GF-D8 (cell line): ENCODE results near the gene MAMSTR.

Experiments
- DNase-seq: peaks from one replicate; lab custom pipeline; 2025; lab: John Stamatoyannopoulos, UW

MAMSTR gene

DNA sequence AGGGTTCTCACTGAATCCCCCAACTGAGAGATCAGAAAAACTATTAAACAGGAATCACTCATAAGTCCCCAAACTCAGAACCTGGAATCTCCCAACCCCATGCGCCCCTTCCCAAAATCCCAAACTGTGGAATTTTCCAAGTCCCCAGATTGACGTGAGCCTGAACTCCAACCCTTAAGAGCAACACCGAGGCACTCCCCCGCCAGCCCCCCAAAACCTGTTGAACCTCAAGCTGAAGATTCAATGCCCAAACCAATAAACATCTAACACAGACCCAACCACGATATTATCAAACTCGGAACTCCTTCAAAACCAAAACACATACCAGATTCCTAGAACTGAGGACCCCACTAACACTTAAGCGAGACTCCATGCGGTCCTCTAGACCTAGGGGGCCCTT, 26.6 kb upstream of the MAMSTR start:
- DNase-seq = no peak

DNA sequence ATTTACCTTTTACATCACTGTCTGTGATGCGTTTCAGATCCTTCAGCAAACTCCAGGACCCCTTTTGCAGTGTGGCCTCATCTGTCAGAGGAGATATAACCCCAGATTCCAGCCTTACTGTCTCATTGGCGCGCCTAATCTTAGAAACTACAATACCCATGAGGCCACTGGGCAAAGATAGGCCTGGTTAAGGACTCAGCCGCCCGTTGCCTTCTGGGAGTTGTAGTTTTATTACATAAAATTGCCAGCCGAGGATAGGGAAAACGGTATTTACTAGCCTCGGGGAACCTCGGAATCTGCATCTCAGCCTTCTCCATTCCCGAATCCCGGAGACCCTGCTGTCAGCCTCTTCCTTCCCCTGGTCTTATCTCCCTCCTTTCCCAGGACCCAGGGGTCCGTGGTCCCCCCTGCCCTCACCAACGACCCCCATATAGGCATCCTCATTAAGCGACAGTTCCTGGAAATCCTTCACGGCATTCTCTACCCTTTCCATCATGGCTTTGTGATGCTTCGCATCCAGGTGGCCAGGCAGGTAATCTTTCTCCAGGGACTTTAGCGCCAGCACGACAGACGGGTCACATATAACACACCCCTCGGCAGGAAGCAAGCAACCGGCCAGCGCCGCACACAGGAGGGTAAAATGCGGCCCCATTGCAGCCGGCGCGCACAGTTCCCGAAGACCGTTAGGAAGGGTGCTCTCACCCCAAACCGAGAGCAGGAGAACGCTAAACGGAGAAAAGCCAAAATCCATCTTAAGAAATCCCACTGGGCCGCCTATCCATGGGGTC, 25.9 kb upstream of the MAMSTR start:
- DNase-seq = no peak

DNA sequence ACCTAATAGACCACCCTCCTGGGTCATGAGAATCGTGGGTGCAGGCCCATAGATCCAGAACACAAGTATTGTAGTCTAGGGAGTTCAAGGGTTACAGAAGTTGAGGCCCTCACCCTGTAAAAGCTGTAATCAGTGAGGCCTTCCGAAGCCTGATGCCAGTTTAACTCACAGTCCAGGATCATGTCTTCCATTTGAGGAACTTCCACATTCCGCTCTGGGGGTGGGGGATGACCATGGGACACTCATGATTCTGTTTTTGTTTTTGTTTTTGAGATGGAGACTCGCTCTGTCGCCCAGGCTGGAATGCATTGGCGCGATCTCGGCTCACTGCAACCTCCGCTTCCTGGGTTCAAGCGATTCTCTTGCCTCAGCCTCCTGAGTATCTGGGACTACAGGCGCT, 22.6 kb upstream of the MAMSTR start:
- DNase-seq = no peak

DNA sequence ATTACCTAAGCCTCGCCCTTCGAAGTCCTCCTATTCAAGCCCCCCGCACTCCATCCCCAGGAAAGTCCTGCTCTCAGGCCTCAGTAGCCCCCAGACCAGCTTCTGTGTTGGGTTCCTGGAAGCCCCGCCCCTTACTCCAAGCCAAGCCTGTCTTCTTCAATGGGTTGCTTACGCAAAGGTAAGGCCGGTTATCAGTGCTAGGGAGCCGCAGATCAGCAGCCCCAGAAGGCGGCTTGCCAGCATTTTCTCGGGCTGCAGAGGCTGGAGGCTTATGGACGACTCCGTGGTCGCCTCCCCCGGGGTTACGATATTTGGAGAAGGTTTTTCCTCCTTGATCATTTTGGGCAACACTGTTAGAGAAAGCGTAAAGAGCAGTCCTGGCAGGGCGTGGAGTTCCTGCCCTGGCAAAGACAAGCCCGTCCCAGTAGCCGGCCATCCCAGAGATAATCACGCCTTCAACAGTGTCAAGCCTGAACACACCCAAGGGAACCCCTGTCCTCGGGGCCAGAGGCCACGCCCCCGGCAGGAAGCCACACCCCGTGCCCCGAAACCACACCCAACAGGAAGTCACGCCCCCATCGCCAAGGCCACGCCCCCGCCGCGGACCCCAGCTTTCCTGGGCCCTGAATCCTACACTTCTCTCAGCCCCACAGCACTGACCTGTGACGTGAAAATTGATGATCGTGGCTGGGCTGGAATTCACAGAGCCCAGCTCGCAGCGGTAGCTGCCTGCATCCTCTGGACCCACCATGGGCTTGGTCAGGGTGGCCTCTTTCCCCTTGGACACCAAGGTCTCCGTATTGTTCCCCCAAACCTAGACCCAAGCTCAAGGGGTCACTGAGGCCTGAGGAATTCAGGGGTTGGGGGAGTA, 21.8 kb upstream of the MAMSTR start:
- no peak for DNase-seq

DNA sequence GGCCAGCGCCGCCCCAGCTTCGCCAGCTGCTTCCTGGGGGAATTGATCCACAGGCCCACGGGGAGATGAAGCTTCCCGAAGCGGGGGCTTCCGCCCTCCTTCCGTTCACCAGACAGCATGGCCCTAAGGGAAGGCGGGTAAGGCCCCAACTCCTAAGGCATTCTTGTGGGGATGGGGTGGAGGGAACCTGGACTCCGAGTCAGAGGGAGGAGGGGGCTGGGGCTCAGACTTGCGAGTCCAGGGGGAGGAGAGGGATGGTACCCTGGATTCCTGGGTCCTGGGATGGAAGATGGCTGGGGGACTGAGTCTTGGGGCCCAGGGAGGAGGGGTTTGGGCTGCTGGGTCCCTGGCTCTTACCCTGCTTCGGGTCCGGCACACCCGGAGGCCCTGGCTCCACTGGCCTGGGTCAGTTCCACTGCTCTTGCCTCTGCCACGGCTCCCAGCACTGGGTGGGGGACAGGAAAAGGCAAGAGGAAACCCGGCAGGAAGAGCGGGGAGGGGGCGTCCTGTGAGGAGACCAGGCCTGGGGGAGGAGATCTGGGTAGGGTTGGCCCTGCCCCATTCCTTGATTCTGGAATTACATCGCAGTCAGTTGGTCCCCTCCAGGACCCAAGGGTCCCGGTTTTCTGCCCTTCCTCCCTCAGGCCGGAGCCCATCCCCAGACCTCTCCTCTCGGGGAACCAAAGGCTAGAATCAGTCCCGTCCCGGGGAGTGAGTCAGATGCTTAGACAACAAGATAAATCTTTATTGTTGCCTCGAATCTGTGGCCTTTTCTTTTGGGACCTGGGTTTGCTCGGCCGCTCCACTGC, 20.8 kb upstream of the MAMSTR start, which contains the start of gene RASIP1:
Gene RASIP1 (minus strand): TSS at position 447 of the 809 bp plus-strand sequence. CDS start 328 bp downstream, at position 119.
- DNase-seq = no peak

DNA sequence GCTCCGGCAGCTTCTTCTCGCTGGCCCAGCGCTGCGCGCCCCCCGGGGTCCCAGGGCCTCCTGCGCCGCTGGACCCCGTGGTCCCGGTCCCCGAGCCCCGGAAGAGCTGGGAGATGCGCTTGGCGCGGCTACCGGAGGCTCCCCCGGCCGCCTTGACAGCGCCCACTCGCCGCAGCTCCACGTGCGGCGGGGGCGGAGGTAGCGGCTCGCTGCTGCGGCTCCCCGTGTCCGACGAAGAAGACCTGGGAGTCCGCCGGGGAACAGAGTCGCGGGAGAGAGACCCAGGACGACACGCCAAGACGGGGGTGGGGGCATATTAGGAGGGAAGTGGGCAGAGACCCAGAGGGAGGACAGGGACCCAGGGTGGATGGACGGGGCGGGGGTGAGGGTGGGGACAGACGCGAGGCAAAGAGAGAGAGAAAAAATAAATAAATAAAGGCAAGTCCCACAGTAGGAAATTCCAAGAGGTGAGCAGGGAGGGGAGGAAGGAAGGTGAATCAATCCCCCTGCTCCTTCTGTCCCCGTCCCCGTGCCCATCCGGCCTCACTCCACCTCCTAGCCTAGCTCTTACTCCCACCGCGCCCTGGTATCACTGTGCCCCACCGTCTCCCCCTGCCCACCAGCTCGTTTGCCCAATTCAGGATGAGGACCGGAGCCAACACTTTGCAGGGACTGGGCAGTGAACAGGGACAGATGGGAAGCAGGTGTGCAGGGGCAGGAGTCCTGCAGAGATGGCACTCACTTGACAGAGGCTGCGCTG, 20.1 kb upstream of the MAMSTR start:
- DNase-seq = no peak

DNA sequence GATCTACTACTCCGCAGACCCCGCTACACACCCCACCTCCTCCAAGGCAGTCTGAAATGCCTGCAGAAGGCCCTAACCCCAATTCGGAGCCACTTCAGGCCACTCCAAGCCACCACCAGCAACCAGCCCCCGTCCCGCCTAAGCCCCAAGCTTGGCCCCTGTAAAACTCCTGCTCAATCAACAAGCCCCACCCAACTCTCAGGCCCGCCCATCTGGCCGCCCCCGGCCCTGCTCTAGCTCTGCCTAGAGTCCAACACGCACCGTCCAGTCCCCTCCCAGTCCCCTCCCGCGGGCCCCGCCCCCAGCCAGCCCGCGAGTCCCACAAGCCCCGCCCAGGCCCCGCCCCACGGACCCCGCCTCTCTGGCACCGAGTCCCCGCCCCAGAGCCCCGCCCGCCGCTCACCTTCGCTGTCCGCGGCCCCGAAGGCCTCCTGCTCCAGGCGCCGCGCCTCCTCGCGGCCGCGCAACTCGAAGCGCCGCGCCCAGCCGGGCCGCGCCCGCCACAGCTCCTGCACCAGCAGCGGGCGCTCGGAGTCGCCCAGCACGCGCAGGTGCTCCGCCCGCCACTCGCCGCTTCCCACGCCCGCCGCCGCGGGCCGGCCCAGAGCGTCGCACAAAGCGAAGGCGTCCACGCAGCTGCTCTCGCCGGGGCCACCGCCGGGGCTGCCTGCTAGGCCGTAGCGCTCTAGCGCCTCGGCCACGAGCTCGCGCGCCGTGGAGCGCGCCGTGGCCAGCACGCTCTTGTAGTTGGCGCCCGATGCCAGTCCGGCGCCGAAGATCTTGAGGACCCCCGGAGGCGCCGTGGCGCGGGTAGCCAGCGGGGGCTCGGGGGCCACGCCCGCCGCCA, 19.3 kb upstream of the MAMSTR start:
- DNase-seq = peak; percentile 46

DNA sequence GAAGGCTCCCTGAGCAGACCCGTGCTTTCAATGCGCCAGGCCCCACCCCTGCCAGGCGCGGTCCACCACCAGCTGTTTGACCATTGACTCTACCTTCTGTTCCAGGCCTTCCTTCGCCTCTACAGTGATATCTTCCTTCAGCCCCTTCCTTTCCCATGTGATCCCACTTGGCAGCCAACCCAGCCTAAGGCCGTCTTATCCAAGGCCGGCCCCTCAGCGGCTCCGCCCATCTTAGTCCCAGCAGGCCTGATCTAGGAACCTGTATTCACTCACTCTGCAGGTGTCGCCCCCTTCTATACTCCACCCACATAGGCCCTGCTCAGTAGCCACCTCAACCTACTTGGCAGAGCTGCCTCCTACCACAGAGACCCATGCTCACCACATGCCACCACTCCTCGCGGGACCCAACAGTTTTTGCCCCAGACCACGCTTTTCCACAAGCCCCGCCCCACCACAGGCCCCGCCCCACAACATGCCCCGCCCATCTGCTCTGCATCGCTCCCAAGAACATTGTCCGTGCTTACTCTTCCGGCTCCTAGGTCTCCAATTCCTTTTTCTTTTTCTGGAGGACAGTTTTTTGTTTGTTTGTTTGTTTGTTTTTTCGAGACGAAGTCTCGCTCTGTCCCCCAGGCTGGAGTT, 18.0 kb upstream of the MAMSTR start:
- DNase-seq = no peak

DNA sequence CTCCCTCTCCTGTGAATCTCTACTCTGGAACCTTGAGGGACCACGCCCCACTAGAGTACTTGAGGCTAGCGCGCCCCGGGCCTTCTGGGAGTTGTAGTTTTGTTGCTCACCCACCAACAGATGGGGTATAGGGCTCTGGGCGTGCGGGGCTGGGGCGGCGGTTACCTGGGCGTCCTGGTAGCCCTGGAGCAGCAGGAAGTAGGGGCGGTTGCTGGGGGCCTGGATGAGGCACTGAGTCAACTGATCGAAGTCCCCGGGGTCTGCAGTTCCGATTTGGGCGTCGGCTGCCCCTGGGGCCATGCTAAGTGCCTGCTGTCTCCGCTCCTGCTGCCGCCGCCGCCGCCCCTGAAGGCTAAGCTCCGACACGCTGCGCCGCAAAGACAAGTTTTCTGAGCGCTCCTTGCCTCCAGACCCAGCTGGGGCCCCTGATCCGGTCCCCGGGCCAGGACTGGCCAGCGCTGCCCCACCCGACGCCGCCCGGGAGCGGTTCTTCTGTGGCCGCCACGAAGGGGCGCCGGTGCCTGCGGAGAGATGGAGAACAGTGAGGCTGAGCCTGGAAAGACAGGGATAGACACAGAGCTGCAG, 15.6 kb upstream of the MAMSTR start:
- no peak for DNase-seq

DNA sequence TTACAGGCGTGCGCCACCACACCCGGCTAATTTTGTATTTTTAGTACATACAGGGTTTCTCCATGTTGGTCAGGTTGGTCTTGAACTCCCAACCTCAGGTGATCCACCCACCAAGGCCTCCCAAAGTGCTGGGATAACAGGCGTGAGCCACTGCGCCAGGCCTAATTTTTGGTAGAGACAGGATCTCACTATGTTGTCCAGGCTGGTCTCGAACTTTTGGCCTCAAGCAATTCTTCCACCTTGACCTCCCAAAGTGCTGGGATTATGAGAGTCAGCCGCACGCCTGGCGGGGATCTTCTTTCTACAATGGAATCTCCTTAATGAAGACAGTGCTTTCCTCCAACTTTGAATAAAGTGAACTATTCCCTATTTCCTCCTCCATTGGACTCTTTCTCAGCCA, 15.1 kb upstream of the MAMSTR start:
- DNase-seq = no peak

DNA sequence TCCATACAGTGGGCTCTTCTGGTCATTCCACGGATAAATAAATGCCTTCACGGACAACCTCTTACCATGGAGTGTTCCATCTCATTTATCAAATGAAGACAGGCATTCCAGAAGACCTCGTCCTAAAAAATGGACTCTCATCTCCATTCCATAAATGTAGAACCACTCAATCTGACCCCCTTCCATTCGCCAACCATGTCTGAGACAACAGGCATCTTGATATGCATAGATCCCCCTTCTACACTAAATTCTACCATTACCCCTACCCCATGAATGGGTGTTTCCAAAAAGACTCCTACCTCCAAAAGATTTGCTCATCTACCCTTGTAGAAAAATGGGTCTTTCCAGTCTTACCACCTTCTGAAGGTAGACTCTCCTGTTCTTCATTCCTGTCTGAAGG, 11.9 kb upstream of the MAMSTR start:
- DNase-seq = no peak

DNA sequence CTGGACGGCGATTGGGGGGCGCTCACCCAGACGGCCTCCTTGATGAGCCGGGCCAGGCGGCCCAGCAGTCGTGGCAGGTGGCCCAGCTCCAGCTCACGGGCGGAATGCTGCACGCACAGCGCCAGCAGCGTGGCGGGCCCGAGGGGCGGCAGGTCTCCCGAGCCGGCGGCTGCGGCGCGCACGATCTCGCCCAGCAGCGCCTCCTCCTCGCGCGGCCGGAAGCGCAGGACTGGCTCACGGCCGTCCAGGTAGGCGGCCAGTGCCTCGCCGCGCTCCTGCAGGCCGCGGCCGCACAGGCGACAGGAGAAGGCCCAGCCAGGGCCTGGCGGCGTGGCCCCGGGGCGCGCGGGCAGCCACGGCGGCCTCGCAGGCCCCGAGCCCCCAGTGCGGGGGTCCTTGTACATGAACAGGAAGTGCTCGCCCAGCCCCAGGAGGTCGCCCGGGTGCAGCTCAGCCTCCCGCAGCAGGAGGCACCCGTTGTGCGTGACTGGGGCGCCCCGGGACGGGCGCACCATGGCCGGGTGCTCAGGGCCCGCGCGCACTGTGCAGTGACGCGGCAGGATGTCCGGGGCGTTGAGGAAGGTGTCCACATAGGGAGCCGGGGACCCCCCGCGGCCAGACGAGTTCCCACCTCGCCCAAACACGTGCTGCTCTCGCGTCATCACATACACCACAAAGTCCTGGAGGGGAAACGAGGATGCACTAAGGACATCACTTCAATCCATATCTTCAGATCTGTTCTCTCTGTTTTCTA, 9.6 kb upstream of the MAMSTR start:
- no peak for DNase-seq

DNA sequence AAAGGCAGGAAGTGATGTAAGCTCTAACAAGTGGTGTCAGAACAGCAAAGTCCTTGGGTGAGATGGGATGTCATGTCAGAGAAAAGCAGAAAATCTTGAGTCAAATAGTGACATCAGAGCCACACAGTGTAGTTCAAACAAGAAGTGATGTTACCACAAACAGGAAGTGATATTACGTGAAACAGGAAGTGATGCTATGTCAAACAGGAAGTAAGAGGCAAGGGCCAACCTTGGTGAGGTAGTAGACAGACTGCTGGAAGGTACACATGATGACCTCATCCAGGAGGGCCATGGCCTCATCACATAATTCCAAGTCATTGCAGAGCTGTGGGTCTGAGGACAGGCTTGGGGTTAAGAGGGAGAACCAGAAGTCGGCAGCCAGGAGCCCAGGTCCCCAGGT, 7.0 kb upstream of the MAMSTR start:
- peak; percentile 56 for DNase-seq

DNA sequence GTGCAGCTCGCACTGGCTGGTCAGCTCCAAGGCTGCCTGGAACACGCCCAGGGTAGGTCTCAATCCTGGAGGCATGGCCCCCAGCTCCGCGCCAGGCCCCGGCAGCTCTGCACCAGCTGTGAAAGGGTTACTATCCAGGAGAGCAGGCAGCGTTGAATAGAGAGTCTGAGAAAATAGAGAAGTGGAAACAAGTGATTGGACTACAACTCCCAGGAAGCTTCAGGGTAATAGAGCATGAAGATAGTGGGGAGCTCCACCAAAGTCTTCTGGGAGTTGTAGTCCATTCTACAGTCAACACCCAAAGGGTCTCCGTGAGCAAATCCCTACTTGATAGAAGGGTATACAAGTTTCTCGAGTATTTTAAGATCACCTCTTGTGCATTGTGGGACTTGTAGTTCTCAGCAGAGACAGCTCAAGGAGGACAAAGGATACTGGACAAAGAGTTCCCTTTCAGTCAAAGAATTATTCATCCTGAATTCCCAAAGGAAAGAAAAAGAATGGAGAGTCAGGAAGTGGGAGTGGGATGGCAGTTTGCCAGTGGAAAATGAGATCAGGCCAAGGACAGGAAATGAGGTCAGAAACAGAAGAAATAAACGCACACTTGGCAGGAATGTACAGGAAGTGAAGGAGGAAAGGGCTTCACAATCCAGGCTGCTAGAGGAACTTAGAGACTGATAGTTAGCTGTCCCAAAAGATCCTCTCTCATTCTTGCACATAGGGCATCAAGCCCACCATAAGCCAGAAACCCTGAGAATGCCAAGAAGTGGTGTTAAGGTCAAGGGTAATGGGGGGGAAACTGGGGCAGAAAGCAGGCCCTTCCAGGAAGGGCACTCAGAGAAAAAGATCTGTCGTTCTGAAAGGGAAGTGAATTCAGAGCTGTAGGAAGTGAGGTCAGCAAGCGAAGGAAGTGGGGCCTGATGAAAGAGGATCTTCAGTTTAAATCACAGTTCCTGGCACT, 5.5 kb upstream of the MAMSTR start:
- peak; percentile 87 for DNase-seq

DNA sequence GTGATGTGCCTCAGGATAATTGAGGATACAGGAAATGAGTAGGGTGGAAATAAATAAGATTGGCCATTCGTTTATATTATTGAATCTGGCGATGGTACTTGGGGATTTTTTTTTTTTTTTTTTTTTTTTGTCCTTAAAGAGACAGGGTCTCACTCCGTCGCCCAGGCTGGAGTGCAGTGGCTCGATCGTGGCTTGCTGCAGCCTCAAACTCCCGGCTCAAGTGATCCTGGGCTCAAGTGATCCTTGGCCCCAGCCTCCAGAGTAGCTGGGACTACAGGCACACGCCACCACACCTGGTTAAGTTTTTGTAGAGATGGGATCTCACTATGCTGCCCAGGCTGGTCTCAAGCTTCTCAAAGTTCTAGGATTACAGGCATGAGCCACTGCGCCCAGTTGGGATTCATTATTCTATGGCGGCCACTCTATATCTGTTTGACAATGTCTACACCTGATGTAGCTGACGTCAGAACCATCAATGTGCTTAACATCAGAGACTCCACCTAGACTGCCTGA, 2.7 kb upstream of the MAMSTR start:
- DNase-seq = no peak

DNA sequence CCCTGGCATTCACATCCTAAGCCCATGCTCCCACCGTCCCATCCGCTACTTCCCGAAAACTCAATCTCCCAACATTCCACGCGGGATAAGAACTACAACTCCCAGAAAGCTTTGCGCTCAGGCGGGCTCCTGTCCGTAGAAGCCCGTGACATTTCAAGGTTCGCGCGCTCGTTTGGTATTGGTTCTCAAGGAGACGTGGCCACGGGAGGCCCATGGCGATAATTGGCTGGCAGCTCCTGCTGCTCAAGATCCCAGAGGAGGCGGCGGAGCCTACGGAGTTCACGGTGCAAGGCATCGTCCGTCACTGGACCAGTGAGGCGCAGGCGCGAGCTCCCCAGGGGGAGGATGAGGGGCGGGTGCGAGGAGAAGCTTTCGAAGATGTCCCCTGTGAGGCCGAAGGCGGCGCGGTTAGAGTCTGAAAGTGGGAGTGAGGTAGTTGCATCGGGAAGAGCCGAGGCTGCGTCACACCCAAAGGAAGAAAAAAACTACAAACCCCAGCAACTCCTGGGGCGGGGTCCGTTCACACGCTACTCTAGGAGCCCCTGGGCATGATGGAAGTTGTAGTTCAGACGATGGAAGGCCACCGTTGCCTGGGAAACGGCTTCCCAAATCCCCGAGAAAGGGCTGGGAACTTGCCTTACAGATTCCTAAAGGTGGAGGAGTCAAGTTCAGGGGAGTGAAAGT, 1.2 kb upstream of the MAMSTR start:
- DNase-seq = peak; percentile 91

DNA sequence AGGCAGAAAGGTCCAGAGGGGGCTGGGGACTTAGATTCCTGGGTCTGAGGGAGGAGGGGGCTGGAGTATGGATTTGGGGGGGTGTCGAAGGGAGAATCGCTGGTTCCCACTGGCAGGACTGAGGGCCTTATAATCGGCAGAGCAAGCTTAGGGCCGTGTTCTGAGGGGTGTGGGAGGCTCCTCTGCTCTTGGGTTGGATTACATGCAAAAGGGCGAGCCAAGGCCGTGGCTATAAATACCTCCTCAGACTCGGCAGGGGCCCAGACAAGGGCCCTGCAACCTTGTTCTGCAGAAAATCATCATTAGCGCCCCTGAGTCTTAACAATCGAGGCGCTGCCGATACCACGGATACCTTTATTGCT, 707 bp upstream of the MAMSTR start:
- DNase-seq = no peak
